Heart left ventricle (tissue), 16 donors: ENCODE results near the gene SEMA3E. TPM values are rescaled to one million over a fixed set of nuclear protein-coding genes. Genes with fewer than 3 reads are reported as not detected.

Source experiments
- ATAC-seq, 4 donors: fragments of 200-7000 bp; cut with Tn5 transposase; one replicate each; pipeline ENCODE4 v1.9.1; 2020 to 2022; ENCODE audit warnings: moderate library complexity in 4 of 4, mild to moderate bottlenecking in 3 of 4, moderate number of reproducible peaks in 1 of 4
- DNase-seq, 5 donors: peaks; one replicate each; pipeline ENCODE4 v3.0.0-alpha.2; 2020
- H3K27ac ChIP-seq, 12 donors: fragments of 200-600 bp; sonication (generic) in 4 of 12; one replicate each; pipeline versions ENCODE4 v1.5.0 to v1.8.0; 2016 to 2022; ENCODE audit warnings: mild to moderate bottlenecking in 2 of 12
- H3K27me3 ChIP-seq, 9 donors: fragments of 200-600 bp; sonication (generic) in 2 of 9; one replicate each; pipeline versions ENCODE4 v1.5.1 to v1.8.0; 2016 to 2022; ENCODE audit warnings: mild to moderate bottlenecking in 3 of 9
- H3K36me3 ChIP-seq, 9 donors: fragments of 200-600 bp; sonication (generic) in 2 of 9; one replicate each; pipeline versions ENCODE4 v1.5.0 to v1.8.0; 2018 to 2022; ENCODE audit warnings: mild to moderate bottlenecking in 2 of 9
- H3K4me1 ChIP-seq, 12 donors: fragments of 200-600 bp; sonication (generic) in 4 of 12; one replicate each; pipeline versions ENCODE4 v1.5.0 to v1.8.0; 2016 to 2022; ENCODE audit warnings: mild to moderate bottlenecking in 3 of 12
- H3K4me3 ChIP-seq, 12 donors: fragments of 200-600 bp; sonication (generic) in 4 of 12; one replicate each; pipeline versions ENCODE4 v1.5.0 to v1.8.0; 2017 to 2022; ENCODE audit warnings: mild to moderate bottlenecking in 9 of 12, moderate library complexity in 4 of 12
- H3K9me3 ChIP-seq, 12 donors: fragments of 200-600 bp; sonication (generic) in 4 of 12; one replicate each; pipeline versions ENCODE4 v1.5.0 to v1.8.0; 2016 to 2022; ENCODE audit warnings: mild to moderate bottlenecking in 1 of 12
- CTCF ChIP-seq, 12 donors: fragments of 200-600 bp; sonication (generic) in 4 of 12; IDR thresholded peaks; one replicate each; pipeline versions ENCODE4 v1.5.0 to v1.8.0; 2018 to 2022; ENCODE audit warnings: antibody characterized with exemption in 12 of 12, mild to moderate bottlenecking in 5 of 12
- POLR2A ChIP-seq, 2 donors: fragments of 450-650 bp; IDR thresholded peaks; one replicate each; pipeline ENCODE4 v1.6.1; 2017; ENCODE audit warnings: antibody characterized with exemption in 2 of 2, mild to moderate bottlenecking in 2 of 2, moderate library complexity in 2 of 2
- WGBS, 4 donors: extraction: QIAGEN DNeasy Blood & Tissue Kit in 2 of 4; methylation state at CpG; one replicate each; pipeline versions ENCODE4 v1.1.5 to v1.1.7; 2013 to 2018; 5-methylcytosine and 5-hydroxymethylcytosine counted together
- intact Hi-C, 10 donors: fragments of 100-400 bp; cut with DNase I; formaldehyde crosslinking; loops; one replicate each; pipeline versions ENCODE4 v1.11.1 to v1.14.2; 2022
- polyA plus RNA-seq, 2 donors: library from polyadenylated mRNA; stranded (reverse); fragments of 200-250 nt; gene quantifications; one replicate each; pipeline ENCODE4 v1.2.3, GENCODE V29; 2013
- total RNA-seq, 9 donors: library from RNA; depleted of rRNA in 2 of 9; stranded (reverse); fragments of >200 nt in 2 of 9; fragmentation: NEBNext Ultra II Directional in 3 of 9; extraction: Animal tissue kit (Norgen Biotek cat#: 25700) in 3 of 9; gene quantifications; one replicate each; pipeline versions ENCODE4 v1.1.0 to v1.2.4, GENCODE V29; 2016 to 2023
- donor health status: ischemic (EF 13 %, LVEDD 7.1; RV severe dilation, severe dysfunction).
- donor health status: healthy with polysubstance abuse.
- donor health status: DM: no; HTN: yes; CAD: no.
- donor health status: DM: no; HTN: no; CAD: no.
- donor health status: ischemic (EF 25% LVEDD 6.9; RV normal size, moderate dysfunction).
- donor health status: ischemic (EF 25% LVEDD 5.7; RV mildly dilated, moderate dysfunction).
- donor health status: healthy.
- donor health status: DM: yes; HTN: yes; CAD: no.
- donor health status: ischemic (EF 35%, LVEDD 5.7; RV mildly dilated, moderate dysfunction).
- donor health status: nonischemic (EF 11% LVEDD 7.7; RV severe dilation, severe dysfunction).
- donor health status: DM: yes; HTN: yes; CAD: no.
- donor health status: PGD.
- donor health status: ischemic (EF 29% LVEDD 5.4; RV normal size, mild dysfunction).
- donor health status: nonischemic (EF 23%, LVEDD 6.1; RV moderate dilation, normal function).

Gene SEMA3E
- total and polyA plus RNA-seq, 11 donors, result 0.04 to 1.2 (median 0.17) TPM; not detected in 3

DNA sequence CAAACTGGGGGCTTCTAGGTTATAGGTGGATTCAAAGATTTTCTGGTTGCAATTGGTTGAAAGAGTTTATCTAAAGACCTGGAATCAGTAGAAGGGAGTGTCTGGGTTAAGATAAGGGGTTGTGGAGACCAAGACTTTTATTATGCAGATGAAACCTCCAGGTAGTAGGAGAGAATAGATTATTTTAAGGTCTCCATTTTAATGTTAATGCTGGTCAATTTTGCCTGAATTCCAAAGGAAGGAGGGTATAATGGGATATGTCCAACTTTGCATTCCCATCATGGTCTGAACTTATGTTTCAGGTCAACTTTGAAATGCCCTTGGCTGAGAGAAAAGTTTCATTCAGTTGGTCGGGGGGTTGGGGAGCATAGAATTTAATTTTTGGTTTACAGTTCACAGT is 44.3 kb upstream of the SEMA3E start:
- no peak overlapping the region for H3K27ac ChIP-seq
- ATAC-seq, result no peak
- intact Hi-C loops, result no loop called here
- H3K9me3 ChIP-seq, result no peaks in the 10 kb centered on the region
- H3K4me3 ChIP-seq, result no peak overlapping the region
- DNase-seq, result no peak
- no peaks in the 10 kb centered on the region for H3K4me1 ChIP-seq
- no peak for TF ChIP-seq CTCF (IDR thresholded peaks at IDR 0.05)
- no peak for TF ChIP-seq POLR2A (IDR thresholded peaks at IDR 0.05)
- H3K36me3 ChIP-seq, result no peaks in the 10 kb centered on the region
- H3K27me3 ChIP-seq, result no peaks in the 10 kb centered on the region
- 71 to 81% (median 72%) methylated on average over 1 of the region's 1 CpG for WGBS, 4 donors

- ATAC-seq (no peak), DNase-seq (no peak)
- Histone ChIP-seq H3K4me1 (no peaks in the 10 kb centered on the region), H3K27ac (no peak overlapping the region), H3K36me3 (no peaks in the 10 kb centered on the region), H3K4me3 (no peak overlapping the region), H3K27me3 (no peaks in the 10 kb centered on the region), H3K9me3 (no peaks in the 10 kb centered on the region)
- TF ChIP-seq POLR2A (IDR thresholded peaks at IDR 0.05) (no peak), CTCF (IDR thresholded peaks at IDR 0.05) (no peak)
- WGBS, 4 donors, result 45 to 60% (median 48%) methylated on average over 4 of the region's 4 CpGs
- intact Hi-C loops, result no loop called here
Observed at GRCh38 chr7:83691095-83691494, 42.2 kb upstream of the SEMA3E start.

GRCh38 chr7:83689855-83690254 is 40.9 kb upstream of the SEMA3E start:
- Histone ChIP-seq H3K27me3 (no peaks in the 10 kb centered on the region), H3K4me3 (no peak overlapping the region), H3K4me1 (no peaks in the 10 kb centered on the region), H3K27ac (no peak overlapping the region), H3K9me3 (no peaks in the 10 kb centered on the region), H3K36me3 (no peaks in the 10 kb centered on the region)
- no peak for TF ChIP-seq CTCF (IDR thresholded peaks at IDR 0.05)
- TF ChIP-seq POLR2A (IDR thresholded peaks at IDR 0.05), result no peak
- no peak for DNase-seq
- no peak for ATAC-seq
- WGBS, 4 donors, result 39 to 50% (median 42%) methylated on average over 1 of the region's 1 CpG
- intact Hi-C loops, result no loop called here

DNA sequence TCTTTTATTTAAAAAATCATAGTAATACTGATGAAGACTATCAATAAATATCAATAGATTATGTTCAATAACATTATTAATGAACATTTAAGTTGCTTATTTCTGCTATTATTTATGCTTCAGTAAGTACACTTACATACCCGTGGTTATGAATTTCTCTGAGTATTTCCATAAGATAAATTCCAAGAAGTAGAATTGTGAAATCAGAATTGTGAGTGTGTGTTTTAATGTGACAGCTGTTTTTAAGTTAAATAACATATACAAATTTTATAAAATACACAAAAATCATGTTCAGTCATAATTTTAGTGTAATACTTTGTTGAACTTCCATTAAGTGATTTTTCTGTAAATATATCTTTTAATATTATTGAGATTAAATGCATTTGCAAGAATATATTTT is 37.5 kb upstream of the SEMA3E start:
- Histone ChIP-seq H3K4me3 (no peak overlapping the region), H3K4me1 (no peaks in the 10 kb centered on the region), H3K27ac (no peak overlapping the region), H3K27me3 (no peaks in the 10 kb centered on the region), H3K36me3 (no peaks in the 10 kb centered on the region), H3K9me3 (no peaks in the 10 kb centered on the region)
- no peak for DNase-seq
- TF ChIP-seq POLR2A (IDR thresholded peaks at IDR 0.05), result no peak
- TF ChIP-seq CTCF (IDR thresholded peaks at IDR 0.05), result no peak
- 89 to 92% (median 89%) methylated on average over 1 of the region's 1 CpG for WGBS, 4 donors
- no peak for ATAC-seq
- intact Hi-C loops, result no loop called here
